Adrenal gland (tissue), 5 donors: ENCODE results near the gene UXS1.

Source experiments
- CTCF ChIP-seq, 6 experiments: fragments of 450-650 bp in 4 of 6; fragments of 200-600 bp in 2 of 6; sonication (generic) in 1 of 6; IDR thresholded peaks; 1 replicate in 5 of 6; 2 replicates in 1 of 6; pipeline versions ENCODE4 v1.5.1 to v1.8.0; 2016 to 2021; ENCODE audit warnings: antibody characterized with exemption in 6 of 6, mild to moderate bottlenecking in 2 of 6, moderate library complexity in 1 of 6
- POLR2A ChIP-seq, 2 donors: fragments of 450-650 bp; IDR thresholded peaks; one replicate each; pipeline ENCODE4 v1.6.1; 2017; ENCODE audit warnings: antibody characterized with exemption in 2 of 2, mild to moderate bottlenecking in 2 of 2, moderate library complexity in 1 of 2
- donor health status: DM: no; HTN: no; CAD: no.

- TF ChIP-seq CTCF (IDR thresholded peaks at IDR 0.05) (no peak), POLR2A (IDR thresholded peaks at IDR 0.05) (no peak)
Measured at GRCh38 chr2:106147665-106148064, 46.4 kb downstream of the UXS1 start.
